Mesothelial cell of epicardium (in vitro differentiated cells): Measurements from ENCODE around the gene HEYL. TPM values are rescaled to one million over a fixed set of nuclear protein-coding genes. Genes with fewer than 3 reads are reported as not detected.

ENCODE experiments used
- DNase-seq, 2 experiments: peaks; one replicate each; pipeline ENCODE4 v3.0.0; 2021; ENCODE audit warnings: low spot score in 2 of 2; ENCODE audit not compliant: unreplicated experiment in 2 of 2
- H3K27ac Mint-ChIP-seq: 2 replicates; pipeline ENCODE4 v1.8.0; 2021; ENCODE audit warnings: mixed read lengths
- H3K27me3 Mint-ChIP-seq: 2 replicates; pipeline ENCODE4 v1.8.0; 2021; ENCODE audit warnings: low read depth, mixed read lengths
- H3K36me3 Mint-ChIP-seq: 2 replicates; pipeline ENCODE4 v1.8.0; 2021; ENCODE audit warnings: mixed read lengths
- H3K4me1 Mint-ChIP-seq: 2 replicates; pipeline ENCODE4 v1.8.0; 2021; ENCODE audit warnings: mixed read lengths
- H3K4me3 Mint-ChIP-seq: 2 replicates; pipeline ENCODE4 v1.8.0; 2021; ENCODE audit warnings: mild to moderate bottlenecking, moderate library complexity, mixed read lengths
- H3K9me3 Mint-ChIP-seq: 2 replicates; pipeline ENCODE4 v1.8.0; 2021; ENCODE audit warnings: mixed read lengths
- total RNA-seq: library from RNA; stranded (reverse); gene quantifications from 3 replicates; pipeline ENCODE4 v1.2.1, GENCODE V29; 2021
- TF ChIP-seq, protein P1 (sequence below): fragments of 200-600 bp; sonication (generic); IDR thresholded peaks from one replicate; pipeline ENCODE4 v1.5.0; 2021; ENCODE audit warnings: antibody characterized with exemption; ENCODE audit not compliant: unreplicated experiment

HEYL gene
- total RNA-seq, 1 donor from 2014 or later = 5.6 TPM

DNA sequence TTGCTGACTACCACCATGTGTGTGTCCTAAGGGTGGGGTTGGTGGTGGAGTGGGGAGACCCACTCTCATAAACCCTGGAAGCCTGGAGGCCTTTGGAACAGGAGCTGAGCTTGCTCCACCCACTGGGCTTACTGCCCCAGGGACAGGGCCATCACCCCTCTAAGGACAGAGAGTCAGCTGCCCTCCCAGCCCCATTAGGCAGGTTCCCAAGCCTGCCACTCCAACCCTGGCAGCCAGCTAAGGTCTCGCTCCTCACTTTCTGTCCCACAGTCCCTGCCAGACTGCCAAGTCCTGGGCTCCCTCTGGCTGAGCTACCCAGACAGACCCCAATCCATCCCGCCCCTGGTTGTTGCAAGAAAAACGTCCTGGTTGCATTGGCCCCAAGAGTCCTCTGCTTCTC, 28.7 kb upstream of the HEYL start:
- no peak overlapping the region for H3K27ac Mint-ChIP-seq
- peaks cover 2% of the 10 kb centered on the region for H3K4me1 Mint-ChIP-seq
- TF ChIP-seq, protein P1, sequence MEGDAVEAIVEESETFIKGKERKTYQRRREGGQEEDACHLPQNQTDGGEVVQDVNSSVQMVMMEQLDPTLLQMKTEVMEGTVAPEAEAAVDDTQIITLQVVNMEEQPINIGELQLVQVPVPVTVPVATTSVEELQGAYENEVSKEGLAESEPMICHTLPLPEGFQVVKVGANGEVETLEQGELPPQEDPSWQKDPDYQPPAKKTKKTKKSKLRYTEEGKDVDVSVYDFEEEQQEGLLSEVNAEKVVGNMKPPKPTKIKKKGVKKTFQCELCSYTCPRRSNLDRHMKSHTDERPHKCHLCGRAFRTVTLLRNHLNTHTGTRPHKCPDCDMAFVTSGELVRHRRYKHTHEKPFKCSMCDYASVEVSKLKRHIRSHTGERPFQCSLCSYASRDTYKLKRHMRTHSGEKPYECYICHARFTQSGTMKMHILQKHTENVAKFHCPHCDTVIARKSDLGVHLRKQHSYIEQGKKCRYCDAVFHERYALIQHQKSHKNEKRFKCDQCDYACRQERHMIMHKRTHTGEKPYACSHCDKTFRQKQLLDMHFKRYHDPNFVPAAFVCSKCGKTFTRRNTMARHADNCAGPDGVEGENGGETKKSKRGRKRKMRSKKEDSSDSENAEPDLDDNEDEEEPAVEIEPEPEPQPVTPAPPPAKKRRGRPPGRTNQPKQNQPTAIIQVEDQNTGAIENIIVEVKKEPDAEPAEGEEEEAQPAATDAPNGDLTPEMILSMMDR = no peak
- H3K4me3 Mint-ChIP-seq = no peak overlapping the region
- no peak for DNase-seq
- H3K36me3 Mint-ChIP-seq = no peaks in the 10 kb centered on the region
- H3K27me3 Mint-ChIP-seq = peaks cover 82% of the 10 kb centered on the region
- H3K9me3 Mint-ChIP-seq = no peaks in the 10 kb centered on the region

DNA sequence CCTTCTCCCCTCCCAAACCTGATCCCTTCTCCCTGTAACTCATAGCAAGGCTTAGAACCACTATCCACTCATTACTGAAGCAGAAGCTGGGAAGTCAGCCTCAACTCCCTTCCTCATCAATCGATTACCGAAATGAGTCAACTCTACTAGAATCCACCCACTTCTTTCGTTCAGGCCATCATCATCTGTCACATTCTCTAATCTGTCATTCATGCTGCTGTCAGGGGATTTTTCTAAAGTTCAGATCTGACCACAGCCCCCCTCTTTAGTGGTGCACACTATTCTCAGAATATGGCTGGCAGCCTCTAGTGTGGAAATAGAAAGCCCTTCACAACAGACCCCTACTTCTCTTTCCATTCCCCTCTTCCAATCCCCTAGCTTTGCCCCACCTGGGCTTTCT, 27.3 kb upstream of the HEYL start:
- H3K9me3 Mint-ChIP-seq = no peaks in the 10 kb centered on the region
- no peak overlapping the region for H3K4me3 Mint-ChIP-seq
- H3K27me3 Mint-ChIP-seq = peaks cover 83% of the 10 kb centered on the region
- no peak for DNase-seq
- H3K36me3 Mint-ChIP-seq = no peaks in the 10 kb centered on the region
- H3K4me1 Mint-ChIP-seq = no peaks in the 10 kb centered on the region
- TF ChIP-seq, protein P1 = no peak
- H3K27ac Mint-ChIP-seq = no peak overlapping the region

DNA sequence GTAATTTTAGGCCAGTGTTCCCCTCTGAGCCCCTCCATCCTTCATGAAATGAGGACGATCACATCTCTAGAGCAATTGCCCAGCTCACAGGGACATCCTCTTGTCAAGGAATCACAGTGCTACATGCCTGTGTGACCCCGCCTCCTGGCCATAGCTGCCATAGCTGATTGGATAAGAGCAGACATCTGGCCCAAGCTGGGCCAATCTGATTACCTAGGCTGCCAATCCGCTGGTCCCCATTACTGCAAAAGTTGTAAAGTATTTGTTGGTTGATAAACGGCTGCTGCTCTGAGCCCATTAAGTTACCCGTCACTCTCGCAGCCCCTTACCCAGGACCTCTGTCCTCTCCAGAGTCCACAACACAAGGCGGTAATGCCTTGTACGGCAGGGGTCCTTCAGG, 24.1 kb upstream of the HEYL start:
- Mint-ChIP-seq H3K9me3 (no peaks in the 10 kb centered on the region), H3K36me3 (no peaks in the 10 kb centered on the region), H3K4me1 (no peaks in the 10 kb centered on the region), H3K27ac (no peak overlapping the region), H3K27me3 (peaks cover 83% of the 10 kb centered on the region), H3K4me3 (no peak overlapping the region)
- TF ChIP-seq, protein P1 = no peak
- DNase-seq = no peak

DNA sequence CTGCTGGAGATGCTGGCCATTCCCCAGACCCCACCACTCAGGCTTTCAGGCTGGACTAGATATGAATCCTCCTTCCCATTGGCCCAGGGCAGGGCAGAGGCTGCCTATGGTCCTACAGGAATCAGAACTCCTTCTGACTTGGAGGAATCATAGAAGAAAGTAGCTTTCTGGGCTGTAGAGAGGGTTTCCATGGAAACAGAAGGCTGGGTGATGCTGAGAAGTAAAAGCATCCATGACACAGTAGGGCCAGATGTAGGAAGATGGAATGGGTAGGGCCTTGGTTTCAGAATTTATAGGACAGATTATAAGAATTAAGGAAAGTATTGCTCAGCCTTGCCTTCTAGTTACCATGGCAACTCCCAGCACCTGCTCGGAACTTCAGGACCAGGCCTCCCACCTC, 23.4 kb upstream of the HEYL start:
- DNase-seq = no peak
- no peaks in the 10 kb centered on the region for H3K36me3 Mint-ChIP-seq
- H3K27me3 Mint-ChIP-seq = peaks cover 83% of the 10 kb centered on the region
- H3K27ac Mint-ChIP-seq = no peak overlapping the region
- no peaks in the 10 kb centered on the region for H3K9me3 Mint-ChIP-seq
- no peak overlapping the region for H3K4me3 Mint-ChIP-seq
- H3K4me1 Mint-ChIP-seq = no peaks in the 10 kb centered on the region
- TF ChIP-seq, protein P1 = no peak

DNA sequence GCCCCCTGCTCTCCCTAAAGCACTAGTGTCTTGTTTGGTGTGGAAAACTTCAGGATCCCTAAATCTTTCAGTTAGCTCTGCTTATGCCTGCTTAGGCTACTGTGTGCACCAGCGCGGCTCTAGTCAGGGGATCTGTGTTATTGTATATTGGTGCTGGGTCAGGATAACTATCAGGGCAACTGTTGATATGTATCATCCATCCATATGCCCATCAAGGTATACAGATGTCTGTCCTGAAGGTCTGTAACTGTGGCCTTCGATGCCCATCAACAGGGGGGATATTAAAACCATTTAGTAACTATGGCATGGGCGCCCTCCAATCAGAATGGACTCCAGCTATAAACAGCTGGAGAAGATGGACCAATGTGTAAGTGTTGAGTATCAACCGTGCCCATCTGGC, 20.1 kb upstream of the HEYL start:
- H3K9me3 Mint-ChIP-seq = no peaks in the 10 kb centered on the region
- no peak overlapping the region for H3K27ac Mint-ChIP-seq
- H3K27me3 Mint-ChIP-seq = peaks cover 71% of the 10 kb centered on the region
- TF ChIP-seq, protein P1 = no peak
- DNase-seq = no peak
- no peaks in the 10 kb centered on the region for H3K36me3 Mint-ChIP-seq
- no peak overlapping the region for H3K4me3 Mint-ChIP-seq
- no peaks in the 10 kb centered on the region for H3K4me1 Mint-ChIP-seq

DNA sequence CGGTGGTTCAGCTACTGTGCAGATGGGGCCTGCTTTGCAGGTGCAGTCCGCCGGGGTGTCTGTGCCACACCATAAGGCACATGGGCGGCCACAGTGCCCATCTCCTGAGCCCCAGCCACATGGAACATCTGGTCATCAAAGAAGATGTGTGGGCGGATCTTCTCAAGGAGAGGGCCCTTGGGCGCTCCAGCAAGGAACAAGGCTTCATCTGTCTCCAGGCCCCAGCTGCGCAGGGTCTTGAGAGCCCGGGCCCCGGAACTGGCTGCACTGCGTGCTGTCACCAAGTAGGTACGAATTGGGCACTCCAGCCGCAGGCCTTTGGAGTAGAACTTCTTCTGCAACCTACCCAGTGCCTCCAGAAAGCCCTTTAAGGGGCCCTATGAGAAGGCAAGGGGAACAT, 19.7 kb upstream of the HEYL start:
- no peaks in the 10 kb centered on the region for H3K4me1 Mint-ChIP-seq
- H3K4me3 Mint-ChIP-seq = no peak overlapping the region
- peaks cover 75% of the 10 kb centered on the region for H3K27me3 Mint-ChIP-seq
- no peak for DNase-seq
- no peak overlapping the region for H3K27ac Mint-ChIP-seq
- no peaks in the 10 kb centered on the region for H3K9me3 Mint-ChIP-seq
- no peaks in the 10 kb centered on the region for H3K36me3 Mint-ChIP-seq
- TF ChIP-seq, protein P1 = no peak
